Caco-2 (cell line): ENCODE results near the gene PRODH. TPM values are rescaled to one million over a fixed set of nuclear protein-coding genes. Genes with fewer than 3 reads are reported as not detected.
"Not testable (repeated sequence)": the region's sequence is repeated elsewhere in the genome, so short reads cannot be mapped to it uniquely, and the experiment has no call there.

Experiments used
- BruUV-seq: library from RNA; stranded (reverse); fragments of 400-500 nt; replicated peaks from 2 replicates; lab custom pipeline; 2021; lab: Mats Ljungman, UMichigan
- CTCF ChIA-PET: fragments of 300-600 bp; sonication (Branson Sonifier 250); formaldehyde crosslinking; loops from one replicate; lab custom pipeline; 2022; ENCODE audit warnings: antibody characterized with exemption; lab: Charles Lee
- POLR2A ChIA-PET: fragments of 300-600 bp; sonication (Branson Sonifier 250); formaldehyde crosslinking; loops from one replicate; lab custom pipeline; 2022; ENCODE audit warnings: antibody characterized with exemption; lab: Charles Lee
- DNase-seq, 2 experiments: peaks; one replicate each; pipeline versions ENCODE4 v3.0.0 to v3.0.0-alpha.2; 2020 to 2022
- H3K27me3 ChIP-seq: replicated peaks from 2 replicates; pipeline ENCODE4 v1.6.0; 2011; ENCODE audit warnings: low read length; ENCODE audit not compliant: control insufficient read depth, insufficient read depth
- H3K36me3 ChIP-seq: 2 replicates; pipeline ENCODE4 v1.5.1; 2011; ENCODE audit warnings: low read length; ENCODE audit not compliant: control insufficient read depth, insufficient read depth
- H3K4me1 ChIP-seq: fragments of 250-450 bp; sonication (Bioruptor Pico); 2 replicates; pipeline ENCODE4 v1.5.1; 2020; ENCODE audit warnings: mild to moderate bottlenecking
- H3K4me3 ChIP-seq: 2 replicates; pipeline ENCODE4 v1.5.1; 2011; ENCODE audit warnings: low read depth, mild to moderate bottlenecking, control low read depth, low read length
- H3K9me3 ChIP-seq: fragments of 250-450 bp; sonication (Bioruptor Pico); 2 replicates; pipeline ENCODE4 v1.5.1; 2020; ENCODE audit warnings: mild to moderate bottlenecking, moderate library complexity
- H3K27ac Mint-ChIP-seq: one replicate; pipeline ENCODE4 v1.8.0; 2022; ENCODE audit warnings: mixed read lengths; ENCODE audit not compliant: unreplicated experiment
- H3K27me3 Mint-ChIP-seq: one replicate; pipeline ENCODE4 v1.8.0; 2022; ENCODE audit warnings: mixed read lengths; ENCODE audit not compliant: insufficient read depth, unreplicated experiment
- H3K36me3 Mint-ChIP-seq: one replicate; pipeline ENCODE4 v1.8.0; 2022; ENCODE audit warnings: mild to moderate bottlenecking, mixed read lengths; ENCODE audit not compliant: insufficient read depth, unreplicated experiment
- H3K4me1 Mint-ChIP-seq: one replicate; pipeline ENCODE4 v1.8.0; 2022; ENCODE audit warnings: low read depth, mixed read lengths; ENCODE audit not compliant: unreplicated experiment
- H3K4me3 Mint-ChIP-seq: one replicate; pipeline ENCODE4 v1.8.0; 2022; ENCODE audit warnings: mild to moderate bottlenecking, moderate library complexity, mixed read lengths; ENCODE audit not compliant: unreplicated experiment
- H3K9me3 Mint-ChIP-seq: one replicate; pipeline ENCODE4 v1.8.0; 2022; ENCODE audit warnings: mixed read lengths; ENCODE audit not compliant: unreplicated experiment
- intact Hi-C: fragments of 100-400 bp; cut with micrococcal nuclease; formaldehyde crosslinking; loops from one replicate; pipeline ENCODE4 v1.10.0; 2022; ENCODE audit not compliant: unreplicated experiment
- total RNA-seq: library from RNA; stranded (reverse); gene quantifications from 2 replicates; pipeline ENCODE4 v1.2.3, GENCODE V29; 2022
- TF ChIP-seq, protein P1 (sequence below), 2 experiments: fragments of 200-600 bp in 1 of 2; IDR thresholded peaks; 1 replicate in 1 of 2; 2 replicates in 1 of 2; pipeline versions ENCODE4 v1.5.1 to v1.8.0; 2011 to 2022; ENCODE audit warnings: antibody characterized with exemption in 1 of 2, control low read depth in 1 of 2, inconsistent platforms in 1 of 2, low read depth in 1 of 2, low read length in 1 of 2, mild to moderate bottlenecking in 1 of 2, moderate library complexity in 1 of 2; ENCODE audit not compliant: insufficient read depth in 1 of 2, severe bottlenecking in 1 of 2, unreplicated experiment in 1 of 2

Gene PRODH
- total RNA-seq, 1 experiment from 2014 or later, result 47.9 TPM

DNA sequence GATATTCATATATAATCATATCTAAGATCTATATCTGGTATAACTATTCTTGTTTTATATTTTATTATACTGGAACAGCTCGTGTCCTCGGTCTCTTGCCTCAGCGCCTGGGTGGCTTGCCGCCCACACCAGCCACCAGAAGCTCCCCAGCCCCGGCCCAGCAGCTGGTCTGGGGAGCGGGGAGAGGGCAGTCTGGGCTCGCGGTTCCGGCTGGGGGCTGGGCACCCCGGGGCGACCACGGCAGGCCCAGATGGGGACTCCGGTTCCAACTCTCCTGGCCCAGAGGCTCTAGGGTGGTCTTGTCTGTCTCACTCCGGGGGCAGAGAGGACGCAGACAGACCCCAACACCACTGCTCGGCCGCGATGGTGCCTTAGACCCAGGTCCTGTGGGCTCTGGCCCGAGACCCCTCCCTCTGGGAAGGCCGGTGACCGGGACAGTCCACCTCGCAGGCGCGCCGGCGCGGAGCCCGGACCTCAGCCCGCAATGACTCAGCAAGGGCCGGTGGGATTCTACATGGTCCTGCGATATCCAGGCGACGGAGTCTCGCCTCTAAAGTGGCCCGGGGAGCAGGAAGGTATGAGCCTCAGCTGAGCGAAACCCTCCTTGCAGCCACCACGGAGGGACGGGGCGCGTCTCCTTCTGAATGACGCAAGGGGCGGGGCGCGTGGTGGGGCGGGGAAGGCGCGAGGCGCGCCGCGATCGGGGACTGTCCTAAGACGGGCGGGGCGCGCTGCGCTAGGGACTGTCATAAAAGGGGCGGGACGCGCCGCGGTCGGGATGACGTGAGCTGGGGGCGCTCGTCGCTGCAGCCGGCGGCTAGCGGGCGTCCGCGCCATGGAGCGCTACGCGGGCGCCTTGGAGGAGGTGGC, 30.3 kb downstream of the PRODH start, which contains the start of gene DGCR6:
Gene DGCR6, plus strand, starts transcription at position 781 of the 870 bp plus-strand sequence. Its CDS starts 55 bp downstream, at position 836.
- TF ChIP-seq, protein P1, sequence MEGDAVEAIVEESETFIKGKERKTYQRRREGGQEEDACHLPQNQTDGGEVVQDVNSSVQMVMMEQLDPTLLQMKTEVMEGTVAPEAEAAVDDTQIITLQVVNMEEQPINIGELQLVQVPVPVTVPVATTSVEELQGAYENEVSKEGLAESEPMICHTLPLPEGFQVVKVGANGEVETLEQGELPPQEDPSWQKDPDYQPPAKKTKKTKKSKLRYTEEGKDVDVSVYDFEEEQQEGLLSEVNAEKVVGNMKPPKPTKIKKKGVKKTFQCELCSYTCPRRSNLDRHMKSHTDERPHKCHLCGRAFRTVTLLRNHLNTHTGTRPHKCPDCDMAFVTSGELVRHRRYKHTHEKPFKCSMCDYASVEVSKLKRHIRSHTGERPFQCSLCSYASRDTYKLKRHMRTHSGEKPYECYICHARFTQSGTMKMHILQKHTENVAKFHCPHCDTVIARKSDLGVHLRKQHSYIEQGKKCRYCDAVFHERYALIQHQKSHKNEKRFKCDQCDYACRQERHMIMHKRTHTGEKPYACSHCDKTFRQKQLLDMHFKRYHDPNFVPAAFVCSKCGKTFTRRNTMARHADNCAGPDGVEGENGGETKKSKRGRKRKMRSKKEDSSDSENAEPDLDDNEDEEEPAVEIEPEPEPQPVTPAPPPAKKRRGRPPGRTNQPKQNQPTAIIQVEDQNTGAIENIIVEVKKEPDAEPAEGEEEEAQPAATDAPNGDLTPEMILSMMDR (IDR thresholded peaks at IDR 0.05; ENCODE audit: insufficient read depth in 1 of 2, low read depth in 1 of 2, low read length in 1 of 2, severe bottlenecking in 1 of 2, unreplicated experiment in 1 of 2), result no peak
- no peaks in the 10 kb centered on the region for H3K36me3 Mint-ChIP-seq
- H3K9me3 Mint-ChIP-seq, result no peaks in the 10 kb centered on the region
- no TSS peak for BruUV-seq
- no peak within 1 kb of the TSS for H3K4me3 Mint-ChIP-seq
- intact Hi-C loops, result no loop called here
- Histone ChIP-seq H3K27me3 (no peaks in the 10 kb centered on the region), H3K4me1 (no peaks in the 10 kb centered on the region), H3K36me3 (no peaks in the 10 kb centered on the region), H3K4me3 (no peak within 1 kb of the TSS), H3K9me3 (no peaks in the 10 kb centered on the region)
- DNase-seq, result no peak
- no peaks in the 10 kb centered on the region for H3K27me3 Mint-ChIP-seq
- ChIA-PET CTCF (interaction anchor here (1.5 kb wide), 1 partner anchor 30 kb away, joined by 4 read pairs; the partner anchor contains the start of gene PRODH), POLR2A (interaction anchor here (0.6 to 1.7 kb wide), 4 partner anchors 31 to 782 kb away, joined by 3 to 6 read pairs (median 5); partner anchors contain the start of genes C22orf39 and PRODH)
- H3K27ac Mint-ChIP-seq, result no peak within 1 kb of the TSS
- H3K4me1 Mint-ChIP-seq, result no peaks in the 10 kb centered on the region

DNA sequence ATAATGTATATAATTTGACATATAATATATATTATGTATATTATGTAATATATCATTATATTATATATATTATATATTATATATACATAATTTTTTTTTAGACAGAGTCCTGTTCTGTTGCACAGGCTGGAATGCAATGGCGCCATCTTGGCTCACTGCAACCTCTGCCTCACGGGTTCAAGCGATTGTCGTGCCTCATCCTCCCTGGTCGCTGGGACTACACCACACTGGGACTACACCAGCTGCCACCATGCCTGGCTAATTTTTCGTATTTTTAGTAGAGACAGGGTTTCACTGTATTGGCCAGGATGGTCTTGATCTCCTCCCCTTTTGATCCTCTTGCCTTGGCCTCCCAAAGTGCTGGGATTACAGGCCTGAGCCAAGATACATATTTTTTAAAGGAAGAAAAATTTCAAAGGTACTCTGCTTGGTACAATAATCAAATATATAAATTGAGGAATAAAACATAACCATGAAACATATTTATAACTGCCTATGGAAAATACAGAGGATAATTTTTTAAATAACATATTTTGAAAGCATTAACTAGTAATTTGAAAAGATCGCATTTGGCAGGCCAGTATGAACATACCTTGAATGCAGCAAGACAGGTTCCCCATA, 39.9 kb downstream of the PRODH start:
- H3K4me1 Mint-ChIP-seq, POLR2A ChIA-PET, H3K4me3 ChIP-seq, H3K27me3 Mint-ChIP-seq, H3K9me3 Mint-ChIP-seq, intact Hi-C loops, H3K36me3 Mint-ChIP-seq, H3K27me3 ChIP-seq, H3K27ac Mint-ChIP-seq, DNase-seq, CTCF ChIA-PET, H3K36me3 ChIP-seq, H3K4me3 Mint-ChIP-seq, BruUV-seq, H3K9me3 ChIP-seq, H3K4me1 ChIP-seq: not testable (repeated sequence)

DNA sequence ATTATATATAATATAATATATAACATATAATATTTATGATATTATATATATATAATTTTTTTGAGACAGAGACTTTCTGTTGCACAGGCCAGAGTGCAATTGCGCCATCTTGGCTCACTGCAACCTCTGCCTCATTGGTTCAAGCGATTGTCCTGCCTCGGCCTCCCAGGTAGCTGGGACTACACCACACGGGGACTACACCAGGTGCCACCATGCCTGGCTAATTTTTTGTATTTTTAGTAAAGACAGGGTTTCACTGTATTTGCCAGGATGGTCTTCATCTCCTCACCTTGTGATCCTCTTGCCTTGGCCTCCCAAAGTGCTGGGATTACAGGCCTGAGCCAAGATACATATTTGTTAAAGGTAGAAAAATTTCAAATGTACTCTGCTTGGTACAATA, 42.3 kb downstream of the PRODH start:
- H3K9me3 Mint-ChIP-seq, H3K36me3 Mint-ChIP-seq, H3K4me3 ChIP-seq, POLR2A ChIA-PET, H3K9me3 ChIP-seq, H3K27me3 Mint-ChIP-seq, BruUV-seq, H3K4me1 Mint-ChIP-seq, H3K4me3 Mint-ChIP-seq, intact Hi-C loops, DNase-seq, H3K36me3 ChIP-seq, H3K27ac Mint-ChIP-seq, CTCF ChIA-PET, H3K27me3 ChIP-seq, H3K4me1 ChIP-seq: not testable (repeated sequence)

DNA sequence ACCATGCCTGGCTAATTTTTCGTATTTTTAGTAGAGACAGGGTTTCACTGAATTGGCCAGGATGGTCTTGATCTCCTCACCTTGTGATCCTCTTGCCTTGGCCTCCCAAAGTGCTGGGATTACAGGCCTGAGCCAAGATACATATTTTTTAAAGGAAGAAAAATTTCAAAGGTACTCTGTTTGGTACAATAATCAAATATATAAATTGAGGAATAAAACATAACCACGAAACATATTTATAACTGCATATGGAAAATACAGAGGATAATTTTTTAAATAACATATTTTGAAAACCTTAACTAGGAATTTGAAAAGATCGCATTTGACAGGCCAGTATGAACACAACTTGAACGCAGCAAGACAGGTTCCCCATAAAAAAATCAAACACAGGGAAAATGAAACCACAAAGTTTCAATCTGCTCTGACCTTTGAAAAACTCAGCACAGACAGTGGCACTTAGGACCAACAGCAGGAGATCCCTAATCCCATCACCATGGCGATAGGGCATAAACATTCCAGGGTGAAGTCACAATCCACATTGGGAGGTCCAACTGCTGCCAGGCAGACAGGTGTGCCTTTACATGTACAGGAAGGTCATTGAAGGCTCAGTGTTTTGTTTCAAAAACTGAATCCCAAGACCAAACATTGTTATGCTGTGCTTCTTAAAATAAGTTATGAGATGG, 45.4 kb downstream of the PRODH start:
- H3K9me3 ChIP-seq, H3K27me3 Mint-ChIP-seq, H3K36me3 Mint-ChIP-seq, BruUV-seq, H3K4me1 Mint-ChIP-seq, intact Hi-C loops, H3K4me3 ChIP-seq, H3K36me3 ChIP-seq, H3K27ac Mint-ChIP-seq, H3K4me1 ChIP-seq, H3K27me3 ChIP-seq, H3K4me3 Mint-ChIP-seq, DNase-seq, POLR2A ChIA-PET, H3K9me3 Mint-ChIP-seq, CTCF ChIA-PET: not testable (repeated sequence)
